Adrenal gland (tissue), 12 donors: Measurements from ENCODE around the gene FYCO1. TPM values are rescaled to one million over a fixed set of nuclear protein-coding genes. Genes with fewer than 3 reads are reported as not detected.

Source experiments
- DNase-seq, 7 donors: peaks; one replicate each; pipeline ENCODE4 v3.0.0-alpha.2; 2019 to 2020
- H3K27ac ChIP-seq, 5 donors: fragments of 200-600 bp; sonication (generic) in 4 of 5; 1 replicate in 3 of 5; 2 replicates in 2 of 5; pipeline versions ENCODE4 v1.5.1 to v1.8.0; 2016 to 2020; ENCODE audit warnings: mild to moderate bottlenecking in 1 of 5
- H3K27me3 ChIP-seq: fragments of 200-600 bp; 2 replicates; pipeline ENCODE4 v1.8.0; 2021
- H3K36me3 ChIP-seq, 2 donors: fragments of 200-600 bp; replicated peaks in 1 of 2; 1 replicate in 1 of 2; 2 replicates in 1 of 2; pipeline versions ENCODE4 v1.5.1 to v1.8.0; 2018 to 2022
- H3K4me1 ChIP-seq, 2 donors: fragments of 200-600 bp; replicated peaks in 1 of 2; 1 replicate in 1 of 2; 2 replicates in 1 of 2; pipeline versions ENCODE4 v1.5.1 to v1.8.0; 2018 to 2021
- H3K4me3 ChIP-seq, 4 donors: fragments of 200-600 bp; sonication (generic) in 3 of 4; one replicate each; pipeline ENCODE4 v1.5.1; 2016 to 2018
- H3K9me3 ChIP-seq, 3 donors: fragments of 200-600 bp; sonication (generic) in 1 of 3; replicated peaks in 1 of 3; 1 replicate in 2 of 3; 2 replicates in 1 of 3; pipeline versions ENCODE4 v1.5.1 to v1.8.0; 2016 to 2021
- POLR2A ChIP-seq, 2 donors: fragments of 450-650 bp; IDR thresholded peaks; one replicate each; pipeline ENCODE4 v1.6.1; 2017; ENCODE audit warnings: antibody characterized with exemption in 2 of 2, mild to moderate bottlenecking in 2 of 2, moderate library complexity in 1 of 2
- WGBS, 4 donors: extraction: QIAGEN DNeasy Blood & Tissue Kit in 2 of 4; methylation state at CpG; one replicate each; pipeline versions ENCODE4 v1.1.5 to v1.1.7; 2013 to 2017; 5-methylcytosine and 5-hydroxymethylcytosine counted together
- intact Hi-C, 2 donors: fragments of 100-400 bp; cut with DNase I; formaldehyde crosslinking; loops; one replicate each; pipeline versions ENCODE4 v1.14.1 to v1.15.0; 2022 to 2023
- polyA plus RNA-seq, 3 donors: library from polyadenylated mRNA; stranded (reverse); fragments of 200-250 nt in 2 of 3; fragments of 350-450 nt in 1 of 3; fragmentation: Illumina TruSeq in 1 of 3; extraction: RNeasy Lipid Tissue Mini Kit (QIAGEN cat#74804) in 1 of 3; gene quantifications; one replicate each; pipeline ENCODE4 v1.2.3, GENCODE V29; 2013 to 2014
- total RNA-seq, 9 donors: library from RNA; depleted of rRNA in 4 of 9; stranded (reverse); fragments of >200 nt in 4 of 9; fragments of 120-200 nt in 1 of 9; fragmentation: NEBNext Ultra II Directional in 1 of 9; extraction: Animal tissue kit (Norgen Biotek cat#: 25700) in 1 of 9; gene quantifications; one replicate each; pipeline versions ENCODE4 v1.1.0 to v1.2.4, GENCODE V29; 2013 to 2023
- TF ChIP-seq, protein P1 (sequence below), 6 experiments: fragments of 450-650 bp in 4 of 6; fragments of 200-600 bp in 2 of 6; sonication (generic) in 1 of 6; IDR thresholded peaks; 1 replicate in 5 of 6; 2 replicates in 1 of 6; pipeline versions ENCODE4 v1.5.1 to v1.8.0; 2016 to 2021; ENCODE audit warnings: antibody characterized with exemption in 6 of 6, mild to moderate bottlenecking in 2 of 6, moderate library complexity in 1 of 6
- donor health status: healthy with polysubstance abuse.
- donor health status: Bipolar disorder and iron deficiency.
- donor health status: DM: yes; HTN: yes; CAD: no.
- donor health status: DM: no; HTN: no; CAD: no.
- donor health status: DM: no; HTN: no; CAD: no.
- donor health status: DM: yes; HTN: yes; CAD: no.

FYCO1 gene
- total and polyA plus RNA-seq, 12 donors, result 12.3 to 74.3 (median 29.4) TPM

DNA sequence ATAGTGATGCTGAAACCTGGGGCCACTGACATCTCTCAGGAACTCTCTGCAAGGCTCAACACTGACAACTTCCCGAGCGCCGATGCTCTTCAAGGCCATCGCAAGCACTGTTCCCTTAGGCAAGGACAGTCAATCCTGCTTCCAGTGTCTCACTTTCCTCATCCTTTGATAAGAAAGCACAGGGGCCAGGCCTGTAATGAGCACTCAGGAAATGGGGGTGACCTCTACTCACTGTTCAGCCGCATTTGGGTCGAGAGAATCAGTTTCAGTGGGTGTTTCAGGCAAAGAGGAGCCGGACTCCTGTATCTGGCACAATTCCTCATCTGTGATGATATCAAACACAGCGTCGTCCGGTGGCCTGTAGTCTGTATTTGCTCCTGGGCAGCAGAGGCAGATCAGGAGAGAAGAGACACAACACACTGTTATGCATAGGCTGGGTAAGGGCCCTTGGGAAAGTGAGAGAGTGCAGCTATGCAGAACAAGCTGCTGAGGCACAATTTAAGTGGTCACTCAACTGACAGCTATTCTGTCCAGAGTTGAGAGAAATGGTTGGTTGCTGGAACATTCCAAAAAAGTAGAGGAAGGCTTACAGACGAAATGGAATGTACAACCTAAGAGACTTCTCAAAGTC lies 40.5 kb downstream of the FYCO1 start:
- no peaks in the 10 kb centered on the region for H3K27me3 ChIP-seq
- TF ChIP-seq, protein P1, sequence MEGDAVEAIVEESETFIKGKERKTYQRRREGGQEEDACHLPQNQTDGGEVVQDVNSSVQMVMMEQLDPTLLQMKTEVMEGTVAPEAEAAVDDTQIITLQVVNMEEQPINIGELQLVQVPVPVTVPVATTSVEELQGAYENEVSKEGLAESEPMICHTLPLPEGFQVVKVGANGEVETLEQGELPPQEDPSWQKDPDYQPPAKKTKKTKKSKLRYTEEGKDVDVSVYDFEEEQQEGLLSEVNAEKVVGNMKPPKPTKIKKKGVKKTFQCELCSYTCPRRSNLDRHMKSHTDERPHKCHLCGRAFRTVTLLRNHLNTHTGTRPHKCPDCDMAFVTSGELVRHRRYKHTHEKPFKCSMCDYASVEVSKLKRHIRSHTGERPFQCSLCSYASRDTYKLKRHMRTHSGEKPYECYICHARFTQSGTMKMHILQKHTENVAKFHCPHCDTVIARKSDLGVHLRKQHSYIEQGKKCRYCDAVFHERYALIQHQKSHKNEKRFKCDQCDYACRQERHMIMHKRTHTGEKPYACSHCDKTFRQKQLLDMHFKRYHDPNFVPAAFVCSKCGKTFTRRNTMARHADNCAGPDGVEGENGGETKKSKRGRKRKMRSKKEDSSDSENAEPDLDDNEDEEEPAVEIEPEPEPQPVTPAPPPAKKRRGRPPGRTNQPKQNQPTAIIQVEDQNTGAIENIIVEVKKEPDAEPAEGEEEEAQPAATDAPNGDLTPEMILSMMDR (IDR thresholded peaks at IDR 0.05), result no peak
- TF ChIP-seq POLR2A (IDR thresholded peaks at IDR 0.05), result no peak
- DNase-seq, result peak in 1 of 7 donors; percentile 6
- peaks cover 0 to 98% of the 10 kb centered on the region in 2 donors for H3K36me3 ChIP-seq
- 79 to 86% (median 81%) methylated on average over 9 to 11 of the region's 11 CpGs for WGBS, 4 donors
- H3K9me3 ChIP-seq, result no peaks in the 10 kb centered on the region
- no peak overlapping the region for H3K4me3 ChIP-seq
- intact Hi-C loops, result no loop called here
- H3K4me1 ChIP-seq, result no peaks in the 10 kb centered on the region
- no peak overlapping the region for H3K27ac ChIP-seq

DNA sequence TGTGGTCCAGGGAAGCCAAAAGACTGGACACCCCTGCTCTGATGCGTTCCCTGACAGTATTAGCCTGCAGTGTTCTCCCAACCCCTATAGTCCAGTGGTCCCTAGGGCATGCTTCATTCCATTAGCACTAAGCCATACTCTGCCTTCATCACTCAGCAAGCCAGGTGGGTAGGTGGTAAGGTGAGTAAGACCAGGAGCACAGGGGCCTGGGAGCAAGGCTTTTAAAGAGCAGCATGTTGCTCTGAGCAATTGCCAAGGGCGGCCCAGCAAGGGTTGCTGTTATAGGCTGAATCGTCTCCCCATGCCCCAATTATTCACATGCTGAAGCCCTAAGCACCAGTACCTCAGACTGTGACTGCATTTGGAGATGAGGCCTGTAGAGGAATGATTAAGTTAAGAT lies 41.3 kb downstream of the FYCO1 start:
- no peaks in the 10 kb centered on the region for H3K4me1 ChIP-seq
- WGBS, 4 donors, result 94 to 98% (median 96%) methylated on average over 3 of the region's 3 CpGs
- no peak overlapping the region for H3K4me3 ChIP-seq
- no peaks in the 10 kb centered on the region for H3K27me3 ChIP-seq
- DNase-seq, result peak in 1 of 7 donors; percentile 6
- no peak overlapping the region for H3K27ac ChIP-seq
- no peak for TF ChIP-seq POLR2A (IDR thresholded peaks at IDR 0.05)
- TF ChIP-seq, protein P1 (IDR thresholded peaks at IDR 0.05), result no peak
- no peaks in the 10 kb centered on the region for H3K9me3 ChIP-seq
- H3K36me3 ChIP-seq, result peaks cover 0 to 98% of the 10 kb centered on the region in 2 donors
- intact Hi-C loops, result no loop called here

DNA sequence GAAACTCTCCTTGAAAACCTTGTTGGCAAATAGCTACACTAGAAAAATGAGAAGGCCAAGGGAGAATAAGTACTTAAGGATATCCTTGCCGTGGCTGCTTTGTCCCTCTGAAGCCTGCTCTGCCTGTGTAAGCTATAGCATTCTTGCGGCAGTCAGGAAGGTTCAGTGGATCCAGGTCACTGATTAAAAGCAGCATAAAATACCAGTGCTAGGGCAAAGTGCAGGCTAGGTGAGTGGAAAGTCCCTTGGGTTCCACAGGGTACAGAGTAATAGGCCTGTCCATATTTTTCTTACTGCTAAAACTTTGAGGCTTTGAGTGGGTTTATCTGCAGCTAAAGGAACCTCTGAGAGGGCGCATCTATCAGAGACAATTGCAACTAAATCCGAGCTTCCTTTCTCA lies 42.1 kb downstream of the FYCO1 start:
- Histone ChIP-seq H3K27ac (no peak overlapping the region), H3K9me3 (no peaks in the 10 kb centered on the region), H3K4me1 (no peaks in the 10 kb centered on the region), H3K4me3 (no peak overlapping the region), H3K27me3 (no peaks in the 10 kb centered on the region), H3K36me3 (peaks cover 0 to 97% of the 10 kb centered on the region in 2 donors)
- WGBS, 4 donors, result 70 to 93% (median 83%) methylated on average over 4 of the region's 4 CpGs
- peak in 1 of 7 donors; percentile 17 for DNase-seq
- TF ChIP-seq, protein P1 (IDR thresholded peaks at IDR 0.05), result no peak
- no peak for TF ChIP-seq POLR2A (IDR thresholded peaks at IDR 0.05)
- intact Hi-C loops, result no loop called here

DNA sequence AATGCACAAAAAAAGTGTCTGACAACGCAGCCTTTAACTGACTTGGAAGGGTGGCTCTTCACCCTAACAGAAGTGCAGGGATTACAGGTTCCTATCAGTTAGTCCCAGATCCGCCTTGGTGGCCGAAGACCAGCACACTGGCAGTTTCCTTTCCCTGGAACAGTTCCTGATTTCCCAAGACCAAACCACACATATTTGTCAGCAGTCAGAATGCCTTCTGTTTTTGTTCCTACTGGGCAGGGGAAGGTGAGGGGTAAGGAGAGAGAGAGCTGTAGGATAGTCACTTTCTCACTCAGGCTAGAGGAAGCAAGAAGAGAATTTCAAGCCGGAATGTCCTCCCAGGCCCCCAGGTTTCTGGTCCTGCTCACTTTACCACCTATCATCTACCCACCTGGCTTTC lies 43.2 kb downstream of the FYCO1 start:
- no peaks in the 10 kb centered on the region for H3K4me1 ChIP-seq
- no peak overlapping the region for H3K27ac ChIP-seq
- H3K36me3 ChIP-seq, result peaks cover 0 to 92% of the 10 kb centered on the region in 2 donors
- no peak overlapping the region for H3K4me3 ChIP-seq
- intact Hi-C loops, result no loop called here
- H3K9me3 ChIP-seq, result no peaks in the 10 kb centered on the region
- WGBS, 4 donors, result 70 to 92% (median 87%) methylated on average over 4 of the region's 4 CpGs
- TF ChIP-seq, protein P1 (IDR thresholded peaks at IDR 0.05), result no peak
- no peak for TF ChIP-seq POLR2A (IDR thresholded peaks at IDR 0.05)
- H3K27me3 ChIP-seq, result no peaks in the 10 kb centered on the region
- DNase-seq, result no peak
